Measurements from ENCODE around the gene NRG3. TPM values are rescaled to one million over a fixed set of nuclear protein-coding genes. Genes with fewer than 3 reads are reported as not detected.

The NRG3 gene
- total RNA-seq, 1 donor from 2014 or later, result 2.3 TPM

GRCh38 chr10:82498976-82499375 is 624.0 kb downstream of the NRG3 start:
- ATAC-seq (no peak), DNase-seq (no peak)
- intact Hi-C loops (cut with DNase I), result no loop called here

GRCh38 chr10:82505009-82505408 is 630.0 kb downstream of the NRG3 start:
- Histone ChIP-seq H3K4me1 (no peaks in the 10 kb centered on the region), H3K27ac (no peak overlapping the region), H3K27me3 (no peaks in the 10 kb centered on the region), H3K36me3 (no peaks in the 10 kb centered on the region), H3K4me3 (no peak overlapping the region), H3K9me3 (no peaks in the 10 kb centered on the region)
- intact Hi-C loops (cut with DNase I), result no loop called here
- no peak for TF ChIP-seq CTCF (IDR thresholded peaks at IDR 0.05)
- no peak for ATAC-seq
- no peak for DNase-seq

More at GRCh38 chr10:82498976-82499375, 624.0 kb downstream of the NRG3 start:
- no peak overlapping the region for H3K4me3 ChIP-seq
- H3K27me3 ChIP-seq, result no peaks in the 10 kb centered on the region
- H3K36me3 ChIP-seq, result no peaks in the 10 kb centered on the region
- H3K4me1 ChIP-seq, result no peaks in the 10 kb centered on the region
- no peak for TF ChIP-seq CTCF (IDR thresholded peaks at IDR 0.05)
- H3K9me3 ChIP-seq, result no peaks in the 10 kb centered on the region
- no peak overlapping the region for H3K27ac ChIP-seq

DNA sequence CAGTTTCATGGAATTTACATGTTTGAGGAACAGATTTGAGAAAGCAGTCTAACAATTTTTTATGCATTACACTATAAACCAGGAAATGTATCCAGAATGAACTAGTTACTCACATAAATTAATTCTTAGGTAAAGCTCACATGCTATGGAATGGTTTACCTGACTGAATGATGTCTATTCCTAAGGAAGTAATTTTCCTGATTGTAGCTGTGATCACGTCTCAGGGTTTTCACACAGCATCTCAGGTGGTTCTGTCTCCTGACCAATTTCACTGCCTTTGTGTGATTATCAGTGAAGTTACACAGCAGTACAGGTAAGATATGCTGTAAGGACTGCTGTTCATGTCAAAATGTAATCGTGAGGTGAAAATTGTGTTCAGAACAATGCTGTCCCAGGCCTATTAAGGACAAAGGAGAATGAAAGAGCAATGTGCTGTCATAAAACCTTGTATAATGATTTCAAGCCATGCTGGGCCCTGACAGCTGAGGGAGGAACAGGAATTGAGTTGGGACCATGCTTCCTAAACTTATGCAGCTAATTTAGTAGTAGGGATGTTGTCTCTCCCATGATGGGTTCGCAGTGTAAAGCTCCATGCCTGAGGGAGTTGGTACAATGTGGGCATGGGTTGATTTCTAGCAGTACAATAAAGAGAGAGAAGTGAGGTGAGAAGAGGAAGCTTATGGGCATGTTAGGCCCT is 631.8 kb downstream of the NRG3 start:
- Histone ChIP-seq H3K4me1 (no peaks in the 10 kb centered on the region), H3K27me3 (no peaks in the 10 kb centered on the region), H3K27ac (no peak overlapping the region), H3K9me3 (no peaks in the 10 kb centered on the region), H3K4me3 (no peak overlapping the region), H3K36me3 (no peaks in the 10 kb centered on the region)
- DNase-seq, result no peak
- intact Hi-C loops (cut with DNase I), result no loop called here
- no peak for ATAC-seq
- no peak for TF ChIP-seq CTCF (IDR thresholded peaks at IDR 0.05)

DNA sequence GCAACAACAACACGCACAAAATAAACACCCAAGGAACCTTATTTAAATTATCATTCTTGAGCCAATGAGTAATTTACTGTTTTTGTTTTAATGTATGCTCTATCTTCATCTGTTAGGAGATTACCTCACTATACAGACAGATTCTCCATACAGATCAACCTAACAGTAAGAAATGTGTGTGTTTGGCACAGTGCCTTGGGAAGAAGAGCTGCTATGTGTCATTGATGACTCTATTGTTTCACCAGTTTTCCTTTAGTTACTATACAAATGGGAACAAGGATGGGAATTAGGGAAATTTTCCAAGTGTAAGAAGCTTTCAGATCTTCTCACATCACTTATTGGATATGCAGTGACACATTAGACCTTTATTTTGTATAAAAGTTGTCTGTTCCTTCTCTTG is 640.3 kb downstream of the NRG3 start:
- TF ChIP-seq CTCF (IDR thresholded peaks at IDR 0.05), result no peak
- Histone ChIP-seq H3K27me3 (no peaks in the 10 kb centered on the region), H3K36me3 (no peaks in the 10 kb centered on the region), H3K4me3 (no peak overlapping the region), H3K4me1 (no peaks in the 10 kb centered on the region), H3K9me3 (no peaks in the 10 kb centered on the region), H3K27ac (no peak overlapping the region)
- ATAC-seq (no peak), DNase-seq (no peak)
- intact Hi-C loops (cut with DNase I), result no loop called here

DNA sequence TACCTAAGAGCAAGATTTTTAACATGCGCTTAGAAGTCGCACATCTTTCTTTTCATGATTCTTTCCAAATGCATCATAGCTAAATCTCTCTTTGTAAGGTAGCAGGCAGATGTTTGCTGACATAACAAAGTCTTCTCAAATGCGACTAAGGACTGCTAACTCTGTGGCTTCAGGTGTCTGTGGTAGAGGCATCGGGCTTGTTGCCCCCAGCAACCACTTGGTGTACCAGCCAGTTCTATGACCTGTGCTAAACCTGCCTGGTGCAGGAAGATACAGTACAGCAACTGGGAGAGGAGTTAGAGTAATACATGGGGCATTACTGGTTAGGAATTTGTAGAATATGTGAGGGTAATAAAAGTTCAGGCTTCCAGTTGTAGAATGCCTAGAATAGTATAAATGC is 654.1 kb downstream of the NRG3 start:
- H3K27me3 ChIP-seq, result no peaks in the 10 kb centered on the region
- no peak for DNase-seq
- no peak for ATAC-seq
- no peak overlapping the region for H3K27ac ChIP-seq
- no peak overlapping the region for H3K4me3 ChIP-seq
- TF ChIP-seq CTCF (IDR thresholded peaks at IDR 0.05), result no peak
- H3K9me3 ChIP-seq, result no peaks in the 10 kb centered on the region
- no peaks in the 10 kb centered on the region for H3K36me3 ChIP-seq
- intact Hi-C loops (cut with DNase I), result no loop called here
- no peaks in the 10 kb centered on the region for H3K4me1 ChIP-seq

DNA sequence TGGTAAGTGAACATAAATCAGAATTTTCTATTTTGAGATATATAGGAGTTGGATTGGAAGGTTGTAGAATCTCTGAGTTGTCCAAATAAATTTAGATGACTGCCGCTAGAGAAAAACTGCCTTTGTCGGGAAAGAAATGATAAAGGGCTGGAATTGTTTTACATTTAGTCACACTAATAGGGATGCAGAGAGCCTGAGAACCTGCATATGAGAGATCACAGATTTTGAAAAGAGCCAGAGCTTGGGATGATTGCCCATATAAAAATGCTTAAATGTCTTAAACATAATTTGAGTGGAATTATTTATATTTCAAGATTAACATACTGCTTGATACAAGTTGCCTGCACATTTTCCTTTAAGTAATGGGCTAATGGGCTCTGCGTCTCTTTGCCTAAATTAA is 660.5 kb downstream of the NRG3 start:
- H3K27ac ChIP-seq, result no peak overlapping the region
- H3K4me1 ChIP-seq, result no peaks in the 10 kb centered on the region
- TF ChIP-seq CTCF (IDR thresholded peaks at IDR 0.05), result no peak
- DNase-seq (no peak), ATAC-seq (no peak)
- intact Hi-C loops (cut with DNase I), result no loop called here
- no peak overlapping the region for H3K4me3 ChIP-seq
- H3K36me3 ChIP-seq, result no peaks in the 10 kb centered on the region
- no peaks in the 10 kb centered on the region for H3K27me3 ChIP-seq
- no peaks in the 10 kb centered on the region for H3K9me3 ChIP-seq

All from upper lobe of right lung (tissue), 1 donor.